ENCODE results near the gene CIITA. TPM values are rescaled to one million over a fixed set of nuclear protein-coding genes. Genes with fewer than 3 reads are reported as not detected.
A peak's percentile ranks its signal among the peaks of the same experiment; 100 is the strongest.

The CIITA gene
- total RNA-seq, 2 experiments from 2014 or later: 0.12 to 0.29 TPM

GRCh38 chr16:10859658-10860057 lies 17.3 kb upstream of the CIITA start:
- no peaks in the 10 kb centered on the region for H3K36me3 Mint-ChIP-seq (ENCODE audit: low read depth)
- CTCF ChIA-PET: interaction anchor here (0.6 kb wide), 1 partner anchor 345 kb away, joined by 4 read pairs; no protein-coding TSS in a partner anchor
- H3K4me1 Mint-ChIP-seq (ENCODE audit: low read depth): no peaks in the 10 kb centered on the region
- H3K9me3 Mint-ChIP-seq: no peaks in the 10 kb centered on the region
- H3K27me3 Mint-ChIP-seq (ENCODE audit: low read depth): peaks cover 9% of the 10 kb centered on the region
- no peak for DNase-seq
- no peak overlapping the region for H3K27ac Mint-ChIP-seq
- intact Hi-C loops (cut with micrococcal nuclease): no loop called here
- H3K4me3 Mint-ChIP-seq: no peak overlapping the region

GRCh38 chr16:10862438-10862837 lies 14.6 kb upstream of the CIITA start:
- DNase-seq: no peak
- Mint-ChIP-seq H3K27me3 (ENCODE audit: low read depth) (peaks cover 12% of the 10 kb centered on the region), H3K4me1 (ENCODE audit: low read depth) (no peaks in the 10 kb centered on the region), H3K36me3 (ENCODE audit: low read depth) (no peaks in the 10 kb centered on the region), H3K4me3 (no peak overlapping the region), H3K27ac (no peak overlapping the region), H3K9me3 (no peaks in the 10 kb centered on the region)
- CTCF ChIA-PET: no interaction called here
- intact Hi-C loops (cut with micrococcal nuclease): no loop called here

GRCh38 chr16:10865991-10866966 lies 10.7 kb upstream of the CIITA start:
- Mint-ChIP-seq H3K27me3 (ENCODE audit: low read depth) (peaks cover 21% of the 10 kb centered on the region), H3K9me3 (no peaks in the 10 kb centered on the region), H3K4me3 (no peak overlapping the region), H3K4me1 (ENCODE audit: low read depth) (peaks cover 26% of the 10 kb centered on the region), H3K27ac (no peak overlapping the region), H3K36me3 (ENCODE audit: low read depth) (no peaks in the 10 kb centered on the region)
- intact Hi-C loops (cut with micrococcal nuclease): no loop called here
- DNase-seq: no peak
- CTCF ChIA-PET: interaction anchor here (1.5 kb wide), 1 partner anchor 15 kb away, joined by 3 read pairs; no protein-coding TSS in a partner anchor

- no peak for DNase-seq
- CTCF ChIA-PET: no interaction called here
- intact Hi-C loops (cut with micrococcal nuclease): no loop called here
- no peaks in the 10 kb centered on the region for H3K9me3 Mint-ChIP-seq
- H3K27ac Mint-ChIP-seq: no peak overlapping the region
- H3K4me3 Mint-ChIP-seq: no peak overlapping the region
- H3K4me1 Mint-ChIP-seq (ENCODE audit: low read depth): peaks cover 33% of the 10 kb centered on the region
- peaks cover 21% of the 10 kb centered on the region for H3K27me3 Mint-ChIP-seq (ENCODE audit: low read depth)
- H3K36me3 Mint-ChIP-seq (ENCODE audit: low read depth): no peaks in the 10 kb centered on the region
Observed at GRCh38 chr16:10867199-10867598, 9.8 kb upstream of the CIITA start.

- DNase-seq: no peak
- intact Hi-C loops (cut with micrococcal nuclease): no loop called here
- H3K4me3 Mint-ChIP-seq: no peak overlapping the region
- H3K27ac Mint-ChIP-seq: no peak overlapping the region
- no peaks in the 10 kb centered on the region for H3K9me3 Mint-ChIP-seq
- CTCF ChIA-PET: no interaction called here
- H3K4me1 Mint-ChIP-seq (ENCODE audit: low read depth): peaks cover 36% of the 10 kb centered on the region
- H3K36me3 Mint-ChIP-seq (ENCODE audit: low read depth): no peaks in the 10 kb centered on the region
- peaks cover 23% of the 10 kb centered on the region for H3K27me3 Mint-ChIP-seq (ENCODE audit: low read depth)
Observed at GRCh38 chr16:10868104-10868595, 8.9 kb upstream of the CIITA start.

- no peaks in the 10 kb centered on the region for H3K36me3 Mint-ChIP-seq (ENCODE audit: low read depth)
- peaks cover 22% of the 10 kb centered on the region for H3K27me3 Mint-ChIP-seq (ENCODE audit: low read depth)
- H3K4me3 Mint-ChIP-seq: no peak overlapping the region
- intact Hi-C loops (cut with micrococcal nuclease): no loop called here
- no peak overlapping the region for H3K27ac Mint-ChIP-seq
- DNase-seq: no peak
- H3K4me1 Mint-ChIP-seq (ENCODE audit: low read depth): peaks cover 36% of the 10 kb centered on the region
- CTCF ChIA-PET: no interaction called here
- no peaks in the 10 kb centered on the region for H3K9me3 Mint-ChIP-seq
Observed at GRCh38 chr16:10868596-10869469, 8.2 kb upstream of the CIITA start.

- Mint-ChIP-seq H3K4me1 (ENCODE audit: low read depth) (peaks cover 36% of the 10 kb centered on the region), H3K36me3 (ENCODE audit: low read depth) (no peaks in the 10 kb centered on the region), H3K27ac (no peak overlapping the region), H3K27me3 (ENCODE audit: low read depth) (peaks cover 36% of the 10 kb centered on the region), H3K4me3 (no peak overlapping the region), H3K9me3 (no peaks in the 10 kb centered on the region)
- CTCF ChIA-PET: no interaction called here
- intact Hi-C loops (cut with micrococcal nuclease): loop anchor here (2.0 to 5.0 kb wide), 3 partner anchors 45 to 128 kb away; partner anchors contain the start of gene NUBP1
- no peak for DNase-seq
Observed at GRCh38 chr16:10870137-10870776, 6.7 kb upstream of the CIITA start.

GRCh38 chr16:10870808-10871156 lies 6.2 kb upstream of the CIITA start:
- DNase-seq: no peak
- Mint-ChIP-seq H3K36me3 (ENCODE audit: low read depth) (no peaks in the 10 kb centered on the region), H3K27me3 (ENCODE audit: low read depth) (peaks cover 39% of the 10 kb centered on the region), H3K4me3 (no peak overlapping the region), H3K4me1 (ENCODE audit: low read depth) (peaks cover 36% of the 10 kb centered on the region), H3K9me3 (no peaks in the 10 kb centered on the region), H3K27ac (no peak overlapping the region)
- CTCF ChIA-PET: no interaction called here
- intact Hi-C loops (cut with micrococcal nuclease): loop anchor here (2.0 to 5.0 kb wide), 3 partner anchors 44 to 128 kb away; partner anchors contain the start of gene NUBP1

GRCh38 chr16:10871157-10871991 lies 5.6 kb upstream of the CIITA start:
- intact Hi-C loops (cut with micrococcal nuclease): loop anchor here (2.0 to 5.0 kb wide), 3 partner anchors 43 to 129 kb away; partner anchors contain the start of gene NUBP1
- H3K27me3 Mint-ChIP-seq (ENCODE audit: low read depth): peaks cover 43% of the 10 kb centered on the region
- H3K27ac Mint-ChIP-seq: no peak overlapping the region
- H3K4me1 Mint-ChIP-seq (ENCODE audit: low read depth): peaks cover 36% of the 10 kb centered on the region
- DNase-seq: peak; percentile 81
- H3K9me3 Mint-ChIP-seq: no peaks in the 10 kb centered on the region
- H3K36me3 Mint-ChIP-seq (ENCODE audit: low read depth): no peaks in the 10 kb centered on the region
- no peak overlapping the region for H3K4me3 Mint-ChIP-seq
- CTCF ChIA-PET: no interaction called here

- H3K27me3 Mint-ChIP-seq (ENCODE audit: low read depth): peaks cover 74% of the 10 kb centered on the region
- CTCF ChIA-PET: no interaction called here
- H3K27ac Mint-ChIP-seq: no peak overlapping the region
- no peak overlapping the region for H3K4me3 Mint-ChIP-seq
- H3K36me3 Mint-ChIP-seq (ENCODE audit: low read depth): no peaks in the 10 kb centered on the region
- H3K9me3 Mint-ChIP-seq: no peaks in the 10 kb centered on the region
- peaks cover 49% of the 10 kb centered on the region for H3K4me1 Mint-ChIP-seq (ENCODE audit: low read depth)
- intact Hi-C loops (cut with micrococcal nuclease): no loop called here
- no peak for DNase-seq
Observed at GRCh38 chr16:10876315-10876714, 687 bp upstream of the CIITA start.

GRCh38 chr16:10877472-10877946 lies 507 bp downstream of the CIITA start:
- intact Hi-C loops (cut with micrococcal nuclease): no loop called here
- no peaks in the 10 kb centered on the region for H3K9me3 Mint-ChIP-seq
- CTCF ChIA-PET: interaction anchor here (1.0 to 1.7 kb wide), 2 partner anchors 41 to 208 kb away, joined by 3 to 6 read pairs; no protein-coding TSS in a partner anchor

More at GRCh38 chr16:10877472-10877946, 507 bp downstream of the CIITA start:
- peaks cover 76% of the 10 kb centered on the region for H3K27me3 Mint-ChIP-seq (ENCODE audit: low read depth)
- peaks cover 44% of the 10 kb centered on the region for H3K4me1 Mint-ChIP-seq (ENCODE audit: low read depth)
- no peak overlapping the region for H3K27ac Mint-ChIP-seq
- no peak for DNase-seq
- no peaks in the 10 kb centered on the region for H3K36me3 Mint-ChIP-seq (ENCODE audit: low read depth)
- H3K4me3 Mint-ChIP-seq: no peak overlapping the region
